ENCODE results near the gene TIMM17B.

TIMM17B gene

DNA sequence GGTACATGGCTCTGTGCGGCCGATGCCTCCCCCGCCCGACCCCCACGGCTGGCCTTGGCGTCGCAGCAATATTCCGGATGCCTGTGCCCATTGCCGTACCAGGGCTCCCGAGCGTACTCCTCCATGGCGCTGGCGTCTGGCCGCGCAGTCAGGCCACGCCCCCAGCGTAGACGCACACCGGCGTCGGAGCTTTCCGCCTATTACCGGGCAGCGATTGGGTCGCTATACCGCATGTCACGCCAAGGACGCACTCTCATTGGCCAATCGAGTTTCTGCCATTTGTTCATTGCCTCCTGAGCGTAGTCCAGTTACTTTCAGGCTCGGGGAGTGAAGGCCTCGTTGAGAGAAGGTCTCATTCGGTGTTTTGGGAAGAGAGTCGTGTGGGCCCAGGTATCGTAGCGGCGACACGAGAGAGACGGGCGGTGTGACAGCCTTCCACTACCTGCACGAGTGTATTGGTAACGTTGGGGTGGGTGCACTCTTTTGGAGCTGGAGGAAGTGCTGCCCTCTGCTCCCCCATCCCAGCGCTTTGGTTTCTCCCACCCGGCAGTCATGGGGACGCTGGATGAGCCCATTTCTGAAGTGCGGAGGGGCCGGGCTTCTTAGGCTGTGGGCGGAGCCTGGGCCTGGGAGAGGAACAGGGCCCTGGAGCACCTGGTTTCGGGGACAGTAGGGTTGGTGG, at the start of gene TIMM17B, which contains the start of gene PQBP1:
TSS of gene TIMM17B (minus strand) at position 144 of the 682 bp plus-strand sequence. CDS start at position 125, 19 bp downstream.
TSS of gene PQBP1 (plus strand) at position 306 of the 682 bp plus-strand sequence. CDS start 580 bp downstream, outside the sequence.
- H3K27ac ChIP-seq (ENCODE audit: low read length): peak within 1 kb of the TSS; percentile 75
- H3K9ac ChIP-seq (ENCODE audit: low read length): peak within 1 kb of the TSS; percentile 91
- H3K9me3 ChIP-seq (ENCODE audit: control insufficient read depth, low read depth, low read length): peaks cover 9% of the 10 kb centered on the region
- H3K36me3 ChIP-seq (ENCODE audit: control insufficient read depth, low read depth, low read length): peaks cover 25% of the 10 kb centered on the region
- no peaks in the 10 kb centered on the region for H3K4me1 ChIP-seq (ENCODE audit: control insufficient read depth, low read depth, low read length)
- no peaks in the 10 kb centered on the region for H3K27me3 ChIP-seq (ENCODE audit: control insufficient read depth, insufficient read depth, low read length)
- peak within 1 kb of the TSS; percentile 92 for H3K4me3 ChIP-seq (ENCODE audit: low read length)

- Histone ChIP-seq H3K9ac (ENCODE audit: low read length) (no peak overlapping the region), H3K4me3 (ENCODE audit: low read length) (no peak overlapping the region), H3K9me3 (ENCODE audit: control insufficient read depth, low read depth, low read length) (no peaks in the 10 kb centered on the region), H3K36me3 (ENCODE audit: control insufficient read depth, low read depth, low read length) (peaks cover 5% of the 10 kb centered on the region), H3K27me3 (ENCODE audit: control insufficient read depth, insufficient read depth, low read length) (no peaks in the 10 kb centered on the region), H3K27ac (ENCODE audit: low read length) (no peak overlapping the region), H3K4me1 (ENCODE audit: control insufficient read depth, low read depth, low read length) (no peaks in the 10 kb centered on the region)
These were observed 48.2 kb upstream of the TIMM17B start for GRCh38 chrX:48945517-48946348.

GRCh38 chrX:48942895-48943294, 45.3 kb upstream of the TIMM17B start:
- Histone ChIP-seq H3K9me3 (ENCODE audit: control insufficient read depth, low read depth, low read length) (no peaks in the 10 kb centered on the region), H3K9ac (ENCODE audit: low read length) (no peak overlapping the region), H3K36me3 (ENCODE audit: control insufficient read depth, low read depth, low read length) (peaks cover 11% of the 10 kb centered on the region), H3K27ac (ENCODE audit: low read length) (no peak overlapping the region), H3K4me1 (ENCODE audit: control insufficient read depth, low read depth, low read length) (peaks cover 3% of the 10 kb centered on the region), H3K4me3 (ENCODE audit: low read length) (no peak overlapping the region), H3K27me3 (ENCODE audit: control insufficient read depth, insufficient read depth, low read length) (no peaks in the 10 kb centered on the region)

DNA sequence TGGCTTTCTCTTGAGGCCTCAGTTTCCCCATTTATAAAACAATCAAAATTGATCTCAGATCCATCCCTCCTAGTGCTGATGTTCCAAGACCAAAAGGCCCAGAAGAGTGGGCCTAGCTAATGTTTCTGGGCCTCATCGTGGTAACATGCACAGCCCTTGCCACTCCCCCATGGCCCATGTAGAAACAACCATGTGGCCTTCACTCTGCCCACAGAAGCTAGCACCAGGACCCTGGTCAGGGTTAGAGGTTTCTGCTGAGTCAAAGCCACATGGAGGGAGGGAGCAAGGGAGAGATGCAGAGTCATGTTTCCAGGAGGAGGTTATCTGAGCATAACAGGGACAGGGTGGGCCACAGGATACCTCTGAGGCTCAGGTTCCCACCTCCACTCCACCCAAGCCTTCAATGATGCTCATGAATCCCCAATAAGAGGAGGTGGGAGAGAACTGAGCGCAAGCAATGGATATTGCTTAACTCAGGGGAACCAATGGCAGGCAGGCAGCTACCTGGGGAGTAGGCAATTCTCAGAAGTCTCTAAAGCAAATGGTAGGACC, 42.9 kb upstream of the TIMM17B start:
- Histone ChIP-seq H3K27me3 (ENCODE audit: control insufficient read depth, insufficient read depth, low read length) (no peaks in the 10 kb centered on the region), H3K4me1 (ENCODE audit: control insufficient read depth, low read depth, low read length) (peaks cover 9% of the 10 kb centered on the region), H3K36me3 (ENCODE audit: control insufficient read depth, low read depth, low read length) (peaks cover 11% of the 10 kb centered on the region), H3K9ac (ENCODE audit: low read length) (no peak overlapping the region), H3K4me3 (ENCODE audit: low read length) (no peak overlapping the region), H3K27ac (ENCODE audit: low read length) (no peak overlapping the region), H3K9me3 (ENCODE audit: control insufficient read depth, low read depth, low read length) (no peaks in the 10 kb centered on the region)

GRCh38 chrX:48939524-48940228, 42.1 kb upstream of the TIMM17B start:
- peaks cover 18% of the 10 kb centered on the region for H3K36me3 ChIP-seq (ENCODE audit: control insufficient read depth, low read depth, low read length)
- no peak overlapping the region for H3K4me3 ChIP-seq (ENCODE audit: low read length)
- no peaks in the 10 kb centered on the region for H3K9me3 ChIP-seq (ENCODE audit: control insufficient read depth, low read depth, low read length)
- no peak overlapping the region for H3K27ac ChIP-seq (ENCODE audit: low read length)
- no peak overlapping the region for H3K9ac ChIP-seq (ENCODE audit: low read length)
- H3K27me3 ChIP-seq (ENCODE audit: control insufficient read depth, insufficient read depth, low read length): no peaks in the 10 kb centered on the region
- peaks cover 9% of the 10 kb centered on the region for H3K4me1 ChIP-seq (ENCODE audit: control insufficient read depth, low read depth, low read length)

- Histone ChIP-seq H3K9ac (ENCODE audit: low read length) (no peak overlapping the region), H3K36me3 (ENCODE audit: control insufficient read depth, low read depth, low read length) (peaks cover 26% of the 10 kb centered on the region), H3K4me1 (ENCODE audit: control insufficient read depth, low read depth, low read length) (peaks cover 9% of the 10 kb centered on the region), H3K27ac (ENCODE audit: low read length) (no peak overlapping the region), H3K4me3 (ENCODE audit: low read length) (no peak overlapping the region), H3K27me3 (ENCODE audit: control insufficient read depth, insufficient read depth, low read length) (no peaks in the 10 kb centered on the region), H3K9me3 (ENCODE audit: control insufficient read depth, low read depth, low read length) (no peaks in the 10 kb centered on the region)
These were observed 41.3 kb upstream of the TIMM17B start for GRCh38 chrX:48938721-48939425.

- Histone ChIP-seq H3K36me3 (ENCODE audit: control insufficient read depth, low read depth, low read length) (peaks cover 31% of the 10 kb centered on the region), H3K27me3 (ENCODE audit: control insufficient read depth, insufficient read depth, low read length) (no peaks in the 10 kb centered on the region), H3K4me1 (ENCODE audit: control insufficient read depth, low read depth, low read length) (peaks cover 9% of the 10 kb centered on the region), H3K9ac (ENCODE audit: low read length) (no peak overlapping the region), H3K9me3 (ENCODE audit: control insufficient read depth, low read depth, low read length) (no peaks in the 10 kb centered on the region), H3K4me3 (ENCODE audit: low read length) (peak overlapping the region; percentile 22), H3K27ac (ENCODE audit: low read length) (no peak overlapping the region)
These were observed 39.7 kb upstream of the TIMM17B start for GRCh38 chrX:48937054-48937907.

GRCh38 chrX:48936429-48937053, 39.0 kb upstream of the TIMM17B start:
- Histone ChIP-seq H3K9ac (ENCODE audit: low read length) (no peak overlapping the region), H3K9me3 (ENCODE audit: control insufficient read depth, low read depth, low read length) (no peaks in the 10 kb centered on the region), H3K36me3 (ENCODE audit: control insufficient read depth, low read depth, low read length) (peaks cover 31% of the 10 kb centered on the region), H3K4me1 (ENCODE audit: control insufficient read depth, low read depth, low read length) (peaks cover 9% of the 10 kb centered on the region), H3K27me3 (ENCODE audit: control insufficient read depth, insufficient read depth, low read length) (no peaks in the 10 kb centered on the region), H3K27ac (ENCODE audit: low read length) (no peak overlapping the region), H3K4me3 (ENCODE audit: low read length) (no peak overlapping the region)

- Histone ChIP-seq H3K4me1 (ENCODE audit: control insufficient read depth, low read depth, low read length) (peaks cover 9% of the 10 kb centered on the region), H3K36me3 (ENCODE audit: control insufficient read depth, low read depth, low read length) (peaks cover 33% of the 10 kb centered on the region)
These were observed 37.7 kb upstream of the TIMM17B start for GRCh38 chrX:48935301-48935670.

More at GRCh38 chrX:48935301-48935670, 37.7 kb upstream of the TIMM17B start:
- H3K27me3 ChIP-seq (ENCODE audit: control insufficient read depth, insufficient read depth, low read length): no peaks in the 10 kb centered on the region
- H3K4me3 ChIP-seq (ENCODE audit: low read length): no peak overlapping the region
- no peak overlapping the region for H3K9ac ChIP-seq (ENCODE audit: low read length)
- H3K9me3 ChIP-seq (ENCODE audit: control insufficient read depth, low read depth, low read length): no peaks in the 10 kb centered on the region
- no peak overlapping the region for H3K27ac ChIP-seq (ENCODE audit: low read length)

Data from iPS-18a (cell line).